Naive thymus-derived CD4-positive, alpha-beta T cell (primary cell): ENCODE data around the gene TRIO. TPM values are rescaled to one million over a fixed set of nuclear protein-coding genes. Genes with fewer than 3 reads are reported as not detected.

Experiments used
- ATAC-seq: fragments of 150-1000 bp; cut with Tn5 transposase; 2 replicates; pipeline ENCODE4 v1.10.0; 2021; ENCODE audit warnings: mild to moderate bottlenecking, moderate library complexity
- CTCF ChIA-PET: fragments of 350-600 bp; sonication (Branson Sonifier 250); formaldehyde crosslinking; loops from one replicate; lab custom pipeline; 2021; ENCODE audit warnings: antibody characterized with exemption; lab: Charles Lee
- POLR2A ChIA-PET: fragments of 350-600 bp; sonication (Branson Sonifier 250); formaldehyde crosslinking; loops from one replicate; lab custom pipeline; 2021; ENCODE audit warnings: antibody characterized with exemption, inconsistent platforms; lab: Charles Lee
- DNase-seq, 9 donors: peaks; one replicate each; pipeline versions ENCODE4 v3.0.0 to v3.0.0-alpha.2; 2020 to 2022; ENCODE audit warnings: mixed read lengths in 1 of 9
- H3K27ac ChIP-seq: one replicate; pipeline ENCODE4 v1.7.0; 2013; ENCODE audit warnings: mild to moderate bottlenecking, low read depth, low read length, moderate library complexity
- H3K27me3 ChIP-seq, 2 donors: one replicate each; pipeline ENCODE4 v1.7.0; 2013; ENCODE audit warnings: low read length in 2 of 2, mild to moderate bottlenecking in 2 of 2, moderate library complexity in 2 of 2; ENCODE audit not compliant: control insufficient read depth in 2 of 2, insufficient read depth in 2 of 2
- H3K36me3 ChIP-seq, 3 experiments: 1 replicate in 2 of 3; 2 replicates in 1 of 3; pipeline ENCODE4 v1.7.0; 2013; ENCODE audit warnings: low read length in 3 of 3, mild to moderate bottlenecking in 3 of 3, moderate library complexity in 1 of 3; ENCODE audit not compliant: insufficient read depth in 3 of 3, control insufficient read depth in 2 of 3
- H3K4me1 ChIP-seq, 2 donors: one replicate each; pipeline ENCODE4 v1.7.0; 2013; ENCODE audit warnings: low read length in 2 of 2, mild to moderate bottlenecking in 2 of 2, moderate library complexity in 1 of 2; ENCODE audit not compliant: control insufficient read depth in 2 of 2, insufficient read depth in 2 of 2
- H3K4me3 ChIP-seq: 2 replicates; pipeline ENCODE4 v1.7.0; 2013; ENCODE audit warnings: mild to moderate bottlenecking, low read length
- H3K9me3 ChIP-seq, 3 experiments: 1 replicate in 2 of 3; 2 replicates in 1 of 3; pipeline ENCODE4 v1.7.0; 2013; ENCODE audit warnings: low read length in 3 of 3; ENCODE audit not compliant: control insufficient read depth in 2 of 3
- H3K27ac Mint-ChIP-seq, 9 donors: one replicate each; pipeline ENCODE4 v1.8.0; 2020 to 2022; ENCODE audit warnings: mixed read lengths in 9 of 9, mild to moderate bottlenecking in 8 of 9, moderate library complexity in 5 of 9, inconsistent platforms in 2 of 9
- H3K27me3 Mint-ChIP-seq, 5 donors: one replicate each; pipeline ENCODE4 v1.8.0; 2021 to 2022; ENCODE audit warnings: mixed read lengths in 5 of 5, mild to moderate bottlenecking in 1 of 5
- H3K36me3 Mint-ChIP-seq, 5 donors: one replicate each; pipeline ENCODE4 v1.8.0; 2020 to 2022; ENCODE audit warnings: mixed read lengths in 5 of 5, mild to moderate bottlenecking in 3 of 5, inconsistent platforms in 1 of 5
- H3K4me1 Mint-ChIP-seq, 7 donors: one replicate each; pipeline ENCODE4 v1.8.0; 2020 to 2022; ENCODE audit warnings: mixed read lengths in 7 of 7, mild to moderate bottlenecking in 3 of 7, inconsistent platforms in 1 of 7
- H3K4me3 Mint-ChIP-seq, 10 donors: one replicate each; pipeline ENCODE4 v1.8.0; 2020 to 2022; ENCODE audit warnings: mild to moderate bottlenecking in 10 of 10, mixed read lengths in 10 of 10, moderate library complexity in 6 of 10, inconsistent platforms in 2 of 10
- H3K9me3 Mint-ChIP-seq, 11 donors: one replicate each; pipeline ENCODE4 v1.8.0; 2020 to 2022; ENCODE audit warnings: mixed read lengths in 11 of 11, mild to moderate bottlenecking in 4 of 11, inconsistent platforms in 1 of 11, moderate library complexity in 1 of 11
- intact Hi-C, 2 donors: fragments of 100-400 bp; cut with micrococcal nuclease; formaldehyde crosslinking; loops; one replicate each; pipeline ENCODE4 v1.15.1; 2023
- polyA plus RNA-seq, 2 donors: library from polyadenylated mRNA; unstranded; fragments of 300-500 nt; fragmentation: Illumina TruSeq; gene quantifications; one replicate each; pipeline ENCODE4 v1.2.3, GENCODE V29; 2021
- total RNA-seq, 6 experiments: library from RNA in 5 of 6; stranded (reverse) in 5 of 6; gene quantifications; 1 replicate in 5 of 6; 2 replicates in 1 of 6; pipeline ENCODE4 v1.2.3 and lab custom pipeline; 2021 to 2026

The TRIO gene
- total and polyA plus RNA-seq, 7 experiments from 2014 or later, result 0.16 to 45.9 (median 5.7) TPM

DNA sequence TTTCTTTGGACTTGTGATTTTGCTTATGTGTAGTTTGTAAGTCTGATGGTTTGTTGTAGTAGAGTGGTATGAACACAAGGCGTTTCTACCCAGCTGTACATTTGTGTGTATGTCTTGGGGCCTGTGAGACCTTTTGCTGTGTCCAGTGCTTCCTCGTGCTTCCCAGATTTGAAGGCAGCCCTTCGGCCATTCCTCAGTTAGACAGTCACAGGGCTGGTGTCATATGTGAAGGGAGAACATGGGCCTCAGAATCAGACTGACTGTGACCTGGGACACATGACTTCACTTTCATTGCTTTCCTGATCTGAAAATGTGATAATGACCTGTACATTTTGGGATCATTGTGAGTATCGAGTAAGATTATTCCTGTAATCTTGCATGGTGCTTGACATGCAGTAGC, 140.0 kb downstream of the TRIO start:
- peaks cover 6 to 20% (median 10%) of the 10 kb centered on the region in 5 donors for H3K27me3 Mint-ChIP-seq
- no peaks in the 10 kb centered on the region for H3K4me1 ChIP-seq
- no peaks in the 10 kb centered on the region for H3K36me3 Mint-ChIP-seq
- H3K4me3 ChIP-seq, result no peak overlapping the region
- no peak for ATAC-seq
- H3K27ac ChIP-seq, result no peak overlapping the region
- intact Hi-C loops, result no loop called here
- POLR2A ChIA-PET, result no interaction called here
- H3K36me3 ChIP-seq, result no peaks in the 10 kb centered on the region
- no peaks in the 10 kb centered on the region for H3K9me3 Mint-ChIP-seq
- no peak overlapping the region for H3K4me3 Mint-ChIP-seq
- H3K27ac Mint-ChIP-seq, result no peak overlapping the region
- no peak for DNase-seq
- CTCF ChIA-PET, result interaction anchor here (0.5 kb wide), 1 partner anchor 15 kb away, joined by 3 read pairs; no protein-coding TSS in a partner anchor
- H3K4me1 Mint-ChIP-seq, result no peaks in the 10 kb centered on the region
- H3K9me3 ChIP-seq, result no peaks in the 10 kb centered on the region
- no peaks in the 10 kb centered on the region for H3K27me3 ChIP-seq

DNA sequence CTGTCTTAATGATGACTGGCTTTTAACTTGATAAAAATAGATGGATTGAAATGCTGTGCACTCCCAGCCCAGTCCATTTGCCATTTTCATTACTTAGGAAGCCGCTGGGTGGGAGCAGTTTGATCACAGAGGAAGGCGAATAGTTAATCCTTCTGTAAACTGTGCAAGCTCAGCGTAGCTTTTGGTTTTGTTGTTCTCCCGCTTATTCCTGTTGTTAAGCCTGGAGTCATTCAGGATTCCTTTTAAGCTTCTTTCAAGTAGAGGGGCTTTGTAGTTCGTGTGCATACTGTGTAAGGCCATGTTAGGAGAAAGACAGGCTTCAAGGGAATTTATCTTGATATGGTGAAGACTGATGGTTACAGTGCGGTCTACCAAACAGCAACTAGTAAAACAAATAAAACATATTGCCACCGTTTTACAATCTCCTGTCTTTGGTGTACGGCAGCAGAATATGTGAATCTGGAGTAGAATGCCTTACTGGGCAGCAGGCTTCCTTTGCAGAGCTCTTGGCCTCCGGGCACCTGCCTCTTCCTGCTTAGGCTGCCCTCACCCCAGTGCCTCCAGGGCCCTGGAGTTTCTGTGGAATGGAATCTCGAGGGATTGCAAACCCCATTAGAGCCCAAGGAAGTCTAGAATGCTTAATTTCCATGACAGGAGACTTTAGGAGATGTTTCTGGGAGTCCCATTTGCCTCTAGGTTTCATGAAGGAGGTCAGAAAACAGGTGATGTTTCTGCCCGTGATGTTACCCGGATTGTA, 141.4 kb downstream of the TRIO start:
- Mint-ChIP-seq H3K4me3 (no peak overlapping the region), H3K9me3 (no peaks in the 10 kb centered on the region), H3K36me3 (no peaks in the 10 kb centered on the region), H3K27ac (no peak overlapping the region), H3K27me3 (peaks cover 3 to 12% (median 7%) of the 10 kb centered on the region in 5 donors), H3K4me1 (peaks cover 0 to 1% (median 0%) of the 10 kb centered on the region in 7 donors)
- H3K4me3 ChIP-seq, result no peak overlapping the region
- POLR2A ChIA-PET, result no interaction called here
- intact Hi-C loops, result no loop called here
- H3K4me1 ChIP-seq, result no peaks in the 10 kb centered on the region
- no peaks in the 10 kb centered on the region for H3K27me3 ChIP-seq
- DNase-seq (no peak), ATAC-seq (no peak)
- H3K36me3 ChIP-seq, result no peaks in the 10 kb centered on the region
- H3K9me3 ChIP-seq, result no peaks in the 10 kb centered on the region
- H3K27ac ChIP-seq, result no peak overlapping the region
- CTCF ChIA-PET, result no interaction called here

- Mint-ChIP-seq H3K4me3 (no peak overlapping the region), H3K4me1 (peaks cover 0 to 1% (median 0%) of the 10 kb centered on the region in 7 donors), H3K27me3 (no peaks in the 10 kb centered on the region), H3K9me3 (no peaks in the 10 kb centered on the region), H3K36me3 (no peaks in the 10 kb centered on the region), H3K27ac (no peak overlapping the region)
- ATAC-seq, result no peak
- Histone ChIP-seq H3K4me1 (no peaks in the 10 kb centered on the region), H3K27me3 (no peaks in the 10 kb centered on the region), H3K27ac (no peak overlapping the region), H3K36me3 (no peaks in the 10 kb centered on the region), H3K9me3 (no peaks in the 10 kb centered on the region), H3K4me3 (no peak overlapping the region)
- ChIA-PET POLR2A (no interaction called here), CTCF (no interaction called here)
- no peak for DNase-seq
- intact Hi-C loops, result no loop called here
Observed at GRCh38 chr5:14286007-14286406, 142.9 kb downstream of the TRIO start.

- no peak for ATAC-seq
Observed at GRCh38 chr5:14286574-14287421, 143.7 kb downstream of the TRIO start.

GRCh38 chr5:14292766-14293658, 149.9 kb downstream of the TRIO start:
- H3K9me3 ChIP-seq, result no peaks in the 10 kb centered on the region
- H3K4me3 Mint-ChIP-seq, result no peak overlapping the region
- H3K27me3 Mint-ChIP-seq, result no peaks in the 10 kb centered on the region
- H3K4me3 ChIP-seq, result no peak overlapping the region
- POLR2A ChIA-PET, result no interaction called here
- H3K36me3 ChIP-seq, result no peaks in the 10 kb centered on the region
- H3K36me3 Mint-ChIP-seq, result no peaks in the 10 kb centered on the region
- H3K4me1 ChIP-seq, result no peaks in the 10 kb centered on the region
- CTCF ChIA-PET, result interaction anchor here (0.6 kb wide), 1 partner anchor 134 kb away, joined by 3 read pairs; no protein-coding TSS in a partner anchor
- no peak overlapping the region for H3K27ac Mint-ChIP-seq
- no peak overlapping the region for H3K27ac ChIP-seq
- no peaks in the 10 kb centered on the region for H3K9me3 Mint-ChIP-seq
- H3K27me3 ChIP-seq, result no peaks in the 10 kb centered on the region
- no peak for DNase-seq
- H3K4me1 Mint-ChIP-seq, result peaks cover 0 to 1% (median 0%) of the 10 kb centered on the region in 7 donors
- no peak for ATAC-seq
- intact Hi-C loops, result no loop called here

More at GRCh38 chr5:14286574-14287421, 143.7 kb downstream of the TRIO start:
- H3K27ac ChIP-seq, result no peak overlapping the region
- H3K9me3 ChIP-seq, result no peaks in the 10 kb centered on the region
- Mint-ChIP-seq H3K4me3 (no peak overlapping the region), H3K36me3 (no peaks in the 10 kb centered on the region), H3K4me1 (peaks cover 0 to 1% (median 0%) of the 10 kb centered on the region in 7 donors), H3K9me3 (no peaks in the 10 kb centered on the region), H3K27ac (no peak overlapping the region), H3K27me3 (no peaks in the 10 kb centered on the region)
- H3K4me3 ChIP-seq, result no peak overlapping the region
- no peaks in the 10 kb centered on the region for H3K4me1 ChIP-seq
- no peak for DNase-seq
- ChIA-PET POLR2A (no interaction called here), CTCF (no interaction called here)
- intact Hi-C loops, result no loop called here
- H3K36me3 ChIP-seq, result no peaks in the 10 kb centered on the region
- H3K27me3 ChIP-seq, result no peaks in the 10 kb centered on the region

- Histone ChIP-seq H3K4me3 (no peak overlapping the region), H3K4me1 (no peaks in the 10 kb centered on the region), H3K27ac (no peak overlapping the region), H3K9me3 (no peaks in the 10 kb centered on the region), H3K36me3 (no peaks in the 10 kb centered on the region), H3K27me3 (no peaks in the 10 kb centered on the region)
- intact Hi-C loops, result no loop called here
- ATAC-seq (no peak), DNase-seq (no peak)
- Mint-ChIP-seq H3K27ac (no peak overlapping the region), H3K9me3 (no peaks in the 10 kb centered on the region), H3K36me3 (no peaks in the 10 kb centered on the region), H3K4me1 (no peaks in the 10 kb centered on the region), H3K27me3 (no peaks in the 10 kb centered on the region), H3K4me3 (no peak overlapping the region)
- CTCF ChIA-PET, result no interaction called here
- POLR2A ChIA-PET, result no interaction called here
Observed at GRCh38 chr5:14295610-14296009, 152.5 kb downstream of the TRIO start.
